Endodermal cell (in vitro differentiated cells): Measurements from ENCODE around the gene CELF4. TPM values are rescaled to one million over a fixed set of nuclear protein-coding genes. Genes with fewer than 3 reads are reported as not detected.

Experiments
- DNase-seq: peaks from one replicate; pipeline ENCODE4 v3.0.0-alpha.2; 2017
- H3K27ac ChIP-seq: 2 replicates; pipeline ENCODE4 v1.5.1; 2013; ENCODE audit warnings: mild to moderate bottlenecking, low read depth, low read length, moderate library complexity
- H3K27me3 ChIP-seq: 2 replicates; pipeline ENCODE4 v1.6.1; 2013; ENCODE audit warnings: mild to moderate bottlenecking, low read length, moderate library complexity; ENCODE audit not compliant: insufficient read depth, control insufficient read depth, poor library complexity, severe bottlenecking
- H3K36me3 ChIP-seq: 2 replicates; pipeline ENCODE4 v1.7.0; 2013; ENCODE audit warnings: mild to moderate bottlenecking, low read length, moderate library complexity; ENCODE audit not compliant: control insufficient read depth, insufficient read depth
- H3K4me1 ChIP-seq: one replicate; pipeline ENCODE4 v1.7.0; 2013; ENCODE audit warnings: low read length; ENCODE audit not compliant: control insufficient read depth, insufficient read depth
- H3K4me3 ChIP-seq: 2 replicates; pipeline ENCODE4 v1.5.1; 2013; ENCODE audit warnings: mild to moderate bottlenecking, low read length, moderate library complexity
- H3K9ac ChIP-seq: 2 replicates; pipeline ENCODE4 v1.6.1; 2013; ENCODE audit warnings: mild to moderate bottlenecking, low read length, moderate library complexity; ENCODE audit not compliant: poor library complexity, severe bottlenecking; ENCODE audit errors: extremely low read depth
- H3K9me3 ChIP-seq: 2 replicates; pipeline ENCODE4 v1.6.1; 2013; ENCODE audit warnings: mild to moderate bottlenecking, low read length, moderate library complexity; ENCODE audit not compliant: control insufficient read depth
- H3K27ac Mint-ChIP-seq: 2 replicates; pipeline ENCODE4 v1.8.0; 2020; ENCODE audit warnings: mixed read lengths
- H3K27me3 Mint-ChIP-seq: 2 replicates; pipeline ENCODE4 v1.8.0; 2021; ENCODE audit warnings: mild to moderate bottlenecking, mixed read lengths; ENCODE audit not compliant: insufficient read depth
- H3K36me3 Mint-ChIP-seq: 2 replicates; pipeline ENCODE4 v1.8.0; 2020; ENCODE audit warnings: low read depth, mixed read lengths
- H3K4me1 Mint-ChIP-seq: 2 replicates; pipeline ENCODE4 v1.8.0; 2020; ENCODE audit warnings: mixed read lengths
- H3K4me3 Mint-ChIP-seq: 2 replicates; pipeline ENCODE4 v1.8.0; 2020; ENCODE audit warnings: mild to moderate bottlenecking, moderate library complexity, mixed read lengths
- H3K9me3 Mint-ChIP-seq: 2 replicates; pipeline ENCODE4 v1.8.0; 2020; ENCODE audit warnings: mild to moderate bottlenecking, mixed read lengths
- WGBS, 2 experiments: methylation state at CpG; one replicate each; pipeline versions ENCODE4 v1.1.5 to v1.1.7; 2013; ENCODE audit warnings: missing lambda C conversion rate in 2 of 2, mixed read lengths in 1 of 2; ENCODE audit not compliant: insufficient coverage in 1 of 2, insufficient read length in 1 of 2; 5-methylcytosine and 5-hydroxymethylcytosine counted together
- total RNA-seq, 2 donors: library from RNA; stranded (reverse); fragmentation: NEBNext Ultra II Directional in 1 of 2; extraction: Animal tissue kit (Norgen Biotek cat#: 25700) in 1 of 2; gene quantifications; 2 replicates in 1 of 2; 3 replicates in 1 of 2; pipeline ENCODE4 v1.2.1, GENCODE V29; 2021
- TF ChIP-seq, protein P1 (sequence below): fragments of 200-600 bp; sonication (generic); conservative IDR thresholded peaks from 2 replicates; pipeline ENCODE4 v1.5.0; 2021; ENCODE audit warnings: antibody characterized with exemption, mild to moderate bottlenecking

CELF4 gene
- total RNA-seq, 2 donors from 2014 or later: 5.7 to 6.7 TPM

DNA sequence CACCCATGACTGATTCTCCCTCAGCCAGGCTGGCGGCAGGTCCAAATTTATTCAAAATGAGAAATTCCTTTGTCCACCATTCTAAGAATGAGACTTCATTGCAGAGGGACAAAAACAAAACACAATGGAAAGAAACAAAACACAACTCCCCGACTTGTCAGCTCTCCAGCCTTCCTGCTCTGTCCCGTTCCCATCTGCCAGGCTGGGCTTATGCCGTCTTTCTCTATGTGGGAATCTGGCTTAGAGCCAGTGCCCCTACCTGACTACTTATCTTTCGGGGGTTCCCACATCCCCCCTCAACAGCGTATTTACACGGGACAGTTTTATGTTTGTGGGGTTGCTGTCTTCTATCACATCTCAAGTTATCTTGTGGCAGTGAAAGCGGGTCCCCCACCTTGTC lies 13.8 kb downstream of the CELF4 start:
- no peaks in the 10 kb centered on the region for H3K9me3 ChIP-seq
- H3K27me3 ChIP-seq: peaks cover 30% of the 10 kb centered on the region
- Mint-ChIP-seq H3K27me3 (peaks cover 44% of the 10 kb centered on the region), H3K9me3 (no peaks in the 10 kb centered on the region), H3K4me1 (peaks cover 10% of the 10 kb centered on the region), H3K27ac (no peak overlapping the region), H3K36me3 (no peaks in the 10 kb centered on the region), H3K4me3 (no peak overlapping the region)
- TF ChIP-seq, protein P1, sequence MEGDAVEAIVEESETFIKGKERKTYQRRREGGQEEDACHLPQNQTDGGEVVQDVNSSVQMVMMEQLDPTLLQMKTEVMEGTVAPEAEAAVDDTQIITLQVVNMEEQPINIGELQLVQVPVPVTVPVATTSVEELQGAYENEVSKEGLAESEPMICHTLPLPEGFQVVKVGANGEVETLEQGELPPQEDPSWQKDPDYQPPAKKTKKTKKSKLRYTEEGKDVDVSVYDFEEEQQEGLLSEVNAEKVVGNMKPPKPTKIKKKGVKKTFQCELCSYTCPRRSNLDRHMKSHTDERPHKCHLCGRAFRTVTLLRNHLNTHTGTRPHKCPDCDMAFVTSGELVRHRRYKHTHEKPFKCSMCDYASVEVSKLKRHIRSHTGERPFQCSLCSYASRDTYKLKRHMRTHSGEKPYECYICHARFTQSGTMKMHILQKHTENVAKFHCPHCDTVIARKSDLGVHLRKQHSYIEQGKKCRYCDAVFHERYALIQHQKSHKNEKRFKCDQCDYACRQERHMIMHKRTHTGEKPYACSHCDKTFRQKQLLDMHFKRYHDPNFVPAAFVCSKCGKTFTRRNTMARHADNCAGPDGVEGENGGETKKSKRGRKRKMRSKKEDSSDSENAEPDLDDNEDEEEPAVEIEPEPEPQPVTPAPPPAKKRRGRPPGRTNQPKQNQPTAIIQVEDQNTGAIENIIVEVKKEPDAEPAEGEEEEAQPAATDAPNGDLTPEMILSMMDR: no peak
- WGBS, 2 experiments: 90 to 93% methylated on average over 5 to 8 of the region's 8 CpGs
- no peaks in the 10 kb centered on the region for H3K4me1 ChIP-seq
- H3K9ac ChIP-seq: no peak overlapping the region
- no peaks in the 10 kb centered on the region for H3K36me3 ChIP-seq
- H3K4me3 ChIP-seq: no peak overlapping the region
- DNase-seq: no peak
- H3K27ac ChIP-seq: no peak overlapping the region

- Mint-ChIP-seq H3K4me1 (peaks cover 10% of the 10 kb centered on the region), H3K9me3 (no peaks in the 10 kb centered on the region), H3K36me3 (no peaks in the 10 kb centered on the region), H3K27me3 (peaks cover 46% of the 10 kb centered on the region), H3K4me3 (no peak overlapping the region), H3K27ac (no peak overlapping the region)
- Histone ChIP-seq H3K27me3 (peaks cover 24% of the 10 kb centered on the region), H3K4me1 (no peaks in the 10 kb centered on the region), H3K4me3 (no peak overlapping the region), H3K36me3 (no peaks in the 10 kb centered on the region), H3K9ac (no peak overlapping the region), H3K9me3 (no peaks in the 10 kb centered on the region), H3K27ac (no peak overlapping the region)
- no peak for DNase-seq
- WGBS, 2 experiments: 89 to 90% methylated on average over 3 of the region's 3 CpGs
- TF ChIP-seq, protein P1: no peak
Observed at GRCh38 chr18:37551249-37551648, 14.3 kb downstream of the CELF4 start.

GRCh38 chr18:37550118-37550875 lies 15.3 kb downstream of the CELF4 start:
- H3K9me3 Mint-ChIP-seq: no peaks in the 10 kb centered on the region

More at GRCh38 chr18:37550118-37550875, 15.3 kb downstream of the CELF4 start:
- WGBS, 2 experiments: 92 to 94% methylated on average over 7 to 10 of the region's 10 CpGs
- Histone ChIP-seq H3K36me3 (no peaks in the 10 kb centered on the region), H3K4me3 (no peak overlapping the region), H3K27ac (no peak overlapping the region), H3K27me3 (peaks cover 19% of the 10 kb centered on the region), H3K9me3 (no peaks in the 10 kb centered on the region), H3K4me1 (no peaks in the 10 kb centered on the region), H3K9ac (no peak overlapping the region)
- DNase-seq: no peak
- Mint-ChIP-seq H3K27ac (no peak overlapping the region), H3K4me1 (peaks cover 10% of the 10 kb centered on the region), H3K4me3 (no peak overlapping the region), H3K36me3 (no peaks in the 10 kb centered on the region), H3K27me3 (peaks cover 41% of the 10 kb centered on the region)
- TF ChIP-seq, protein P1: no peak
